ENCODE data around the gene DGKB.

DNA sequence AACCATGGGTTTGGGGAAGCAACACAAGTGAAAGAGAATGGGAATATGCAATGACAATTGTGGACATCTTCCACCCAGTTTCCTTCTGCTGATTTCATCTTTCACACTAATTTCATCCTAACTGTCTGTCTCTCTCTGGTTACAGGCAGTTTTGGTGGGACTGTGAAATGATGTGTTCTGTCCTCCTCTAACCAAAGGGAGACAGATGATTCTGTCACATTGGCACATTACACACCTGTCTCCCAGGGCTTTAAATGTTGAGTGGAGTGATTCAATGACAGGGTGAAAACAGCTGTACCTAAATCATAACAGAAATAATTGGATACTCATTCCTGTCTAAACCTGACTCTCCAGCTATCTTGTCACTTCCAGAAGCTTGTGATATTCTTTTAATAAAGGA is 60.0 kb downstream of the DGKB start:
- no peak for TF ChIP-seq POLR2AphosphoS5 (IDR thresholded peaks at IDR 0.05)
- TF ChIP-seq, protein P1, sequence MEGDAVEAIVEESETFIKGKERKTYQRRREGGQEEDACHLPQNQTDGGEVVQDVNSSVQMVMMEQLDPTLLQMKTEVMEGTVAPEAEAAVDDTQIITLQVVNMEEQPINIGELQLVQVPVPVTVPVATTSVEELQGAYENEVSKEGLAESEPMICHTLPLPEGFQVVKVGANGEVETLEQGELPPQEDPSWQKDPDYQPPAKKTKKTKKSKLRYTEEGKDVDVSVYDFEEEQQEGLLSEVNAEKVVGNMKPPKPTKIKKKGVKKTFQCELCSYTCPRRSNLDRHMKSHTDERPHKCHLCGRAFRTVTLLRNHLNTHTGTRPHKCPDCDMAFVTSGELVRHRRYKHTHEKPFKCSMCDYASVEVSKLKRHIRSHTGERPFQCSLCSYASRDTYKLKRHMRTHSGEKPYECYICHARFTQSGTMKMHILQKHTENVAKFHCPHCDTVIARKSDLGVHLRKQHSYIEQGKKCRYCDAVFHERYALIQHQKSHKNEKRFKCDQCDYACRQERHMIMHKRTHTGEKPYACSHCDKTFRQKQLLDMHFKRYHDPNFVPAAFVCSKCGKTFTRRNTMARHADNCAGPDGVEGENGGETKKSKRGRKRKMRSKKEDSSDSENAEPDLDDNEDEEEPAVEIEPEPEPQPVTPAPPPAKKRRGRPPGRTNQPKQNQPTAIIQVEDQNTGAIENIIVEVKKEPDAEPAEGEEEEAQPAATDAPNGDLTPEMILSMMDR (IDR thresholded peaks at IDR 0.05): no peak
- TF ChIP-seq POLR2A (IDR thresholded peaks at IDR 0.05): no peak
- TF ChIP-seq EP300 (IDR thresholded peaks at IDR 0.05): no peak

Measured in gastroesophageal sphincter (tissue), 3 donors.